GM18505 (cell line): Measurements from ENCODE around the gene PPM1L.

Experiments
- ATAC-seq: cut with Tn5 transposase; IDR thresholded peaks from one replicate; pipeline ENCODE4 v1.9.1; 2021; ENCODE audit not compliant: unreplicated experiment
- POLR2A ChIP-seq: IDR thresholded peaks from 4 replicates; pipeline ENCODE4 v1.6.1; 2011; ENCODE audit warnings: borderline replicate concordance; ENCODE audit not compliant: insufficient read depth, insufficient read length; ENCODE audit errors: extremely low read depth

PPM1L gene

DNA sequence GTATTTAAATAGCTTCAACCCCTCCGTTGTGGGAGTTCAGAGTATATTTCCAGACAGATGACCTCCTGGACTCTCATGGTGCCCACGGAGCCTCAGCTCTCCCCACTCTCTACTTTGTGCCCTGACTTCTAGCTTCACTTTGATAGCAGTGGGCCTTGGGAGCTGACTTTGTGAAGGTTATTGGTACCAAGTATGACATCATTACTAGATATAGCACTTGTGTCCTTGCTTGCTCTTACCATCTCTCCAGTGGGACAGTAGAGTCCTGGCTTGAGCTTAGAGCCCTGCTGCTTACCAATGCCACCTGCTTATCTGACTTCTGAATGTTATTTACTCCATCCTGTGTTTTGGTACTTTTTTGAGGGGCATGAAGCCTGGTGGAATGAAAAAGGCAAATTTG is 53.4 kb downstream of the PPM1L start:
- no peak for TF ChIP-seq POLR2A
- ATAC-seq: no peak

- no peak for ATAC-seq
- TF ChIP-seq POLR2A: no peak
These were observed 54.6 kb downstream of the PPM1L start for GRCh38 chr3:160810362-160811236.

- ATAC-seq: no peak
- no peak for TF ChIP-seq POLR2A
These were observed 55.2 kb downstream of the PPM1L start for GRCh38 chr3:160811237-160811548.

DNA sequence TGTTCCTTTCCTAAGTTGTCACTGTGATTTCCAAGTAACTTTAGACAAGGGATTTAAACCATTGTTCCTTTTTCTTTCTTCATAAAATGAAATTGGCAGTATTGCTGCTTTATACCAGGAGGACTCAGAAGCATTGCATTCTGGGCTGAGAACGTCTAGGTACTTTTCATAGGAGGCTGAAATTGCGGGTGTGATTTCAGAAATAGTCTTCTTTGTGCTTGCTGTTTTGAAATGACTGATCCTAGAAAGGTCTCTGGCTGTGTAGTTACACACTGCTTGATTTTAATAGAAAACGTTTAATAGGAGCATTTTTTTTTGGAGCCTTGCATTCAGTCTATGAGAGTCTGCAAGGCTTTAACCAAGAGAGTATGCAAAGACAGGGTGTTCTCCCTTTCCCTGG is 56.3 kb downstream of the PPM1L start:
- TF ChIP-seq POLR2A: no peak
- ATAC-seq: no peak

- no peak for ATAC-seq
- no peak for TF ChIP-seq POLR2A
These were observed 59.2 kb downstream of the PPM1L start for GRCh38 chr3:160815280-160815679.

GRCh38 chr3:160820022-160820421 is 64.0 kb downstream of the PPM1L start:
- ATAC-seq: no peak
- no peak for TF ChIP-seq POLR2A

DNA sequence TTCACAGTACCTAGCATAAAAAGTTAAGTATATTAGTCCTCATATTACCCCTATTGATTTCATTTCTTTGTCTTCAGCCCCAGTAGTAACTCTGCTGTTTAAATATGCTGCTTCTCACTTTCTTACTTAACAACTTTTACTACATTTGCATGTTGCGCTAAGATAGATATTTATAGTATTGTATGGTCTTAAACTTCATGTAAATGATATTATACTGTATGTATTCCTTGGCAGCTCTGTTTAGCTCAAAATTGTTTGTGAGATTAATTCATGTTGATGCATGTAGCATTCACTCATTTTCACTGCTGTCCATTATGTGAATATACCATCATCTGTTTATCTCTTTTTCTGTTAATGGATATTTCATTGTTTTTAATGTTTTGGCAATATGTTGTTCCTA is 64.4 kb downstream of the PPM1L start:
- no peak for TF ChIP-seq POLR2A
- ATAC-seq: no peak

GRCh38 chr3:160822936-160823335 is 66.9 kb downstream of the PPM1L start:
- no peak for TF ChIP-seq POLR2A

DNA sequence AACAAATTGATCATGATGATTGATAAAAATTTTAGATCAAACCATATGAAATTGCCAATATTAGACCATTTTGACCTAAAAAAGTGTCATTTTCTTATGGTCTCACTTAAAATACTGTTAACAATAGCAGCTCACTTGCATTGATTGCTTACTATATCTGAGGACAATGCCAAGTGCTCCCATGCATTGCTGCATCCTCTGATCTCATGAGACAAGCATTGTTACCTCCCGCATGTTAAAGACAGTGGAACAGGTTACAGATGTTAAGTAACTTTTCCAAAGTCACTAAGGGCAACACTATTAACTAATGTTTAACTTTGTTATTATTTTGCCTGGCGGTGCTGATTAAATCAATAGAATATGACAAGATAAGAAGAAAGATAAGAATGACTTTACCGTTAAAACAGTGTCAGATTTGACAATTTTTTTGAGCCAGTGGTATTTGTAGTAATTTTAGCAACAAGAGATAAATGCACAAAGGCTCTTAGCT is 69.3 kb downstream of the PPM1L start:
- ATAC-seq: no peak
- no peak for TF ChIP-seq POLR2A

More at GRCh38 chr3:160822936-160823335, 66.9 kb downstream of the PPM1L start:
- no peak for ATAC-seq

DNA sequence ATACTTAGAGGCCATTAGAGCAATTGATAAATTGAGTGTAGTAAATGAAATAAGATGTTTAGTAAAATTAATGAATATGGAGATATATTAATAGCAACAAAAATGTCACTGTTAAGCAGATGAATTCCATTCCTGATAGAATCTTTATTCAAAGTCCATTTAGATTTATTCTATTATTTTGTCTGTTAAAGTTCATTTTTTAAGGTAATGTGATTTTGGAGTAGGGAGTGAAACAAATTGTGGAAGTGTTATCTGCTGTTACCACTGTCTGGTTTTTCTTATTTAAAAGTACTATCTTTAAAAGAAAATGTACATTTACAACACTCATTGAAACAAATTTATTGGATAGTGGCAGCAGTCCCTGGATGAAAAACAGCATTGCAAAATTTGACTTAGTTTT is 70.4 kb downstream of the PPM1L start:
- ATAC-seq: no peak
- TF ChIP-seq POLR2A: no peak

- no peak for TF ChIP-seq POLR2A
- ATAC-seq: no peak
These were observed 71.0 kb downstream of the PPM1L start for GRCh38 chr3:160826991-160827390.

GRCh38 chr3:160827516-160827915 is 71.5 kb downstream of the PPM1L start:
- no peak for TF ChIP-seq POLR2A
- no peak for ATAC-seq

- TF ChIP-seq POLR2A: no peak
These were observed 72.8 kb downstream of the PPM1L start for GRCh38 chr3:160828880-160829279.

DNA sequence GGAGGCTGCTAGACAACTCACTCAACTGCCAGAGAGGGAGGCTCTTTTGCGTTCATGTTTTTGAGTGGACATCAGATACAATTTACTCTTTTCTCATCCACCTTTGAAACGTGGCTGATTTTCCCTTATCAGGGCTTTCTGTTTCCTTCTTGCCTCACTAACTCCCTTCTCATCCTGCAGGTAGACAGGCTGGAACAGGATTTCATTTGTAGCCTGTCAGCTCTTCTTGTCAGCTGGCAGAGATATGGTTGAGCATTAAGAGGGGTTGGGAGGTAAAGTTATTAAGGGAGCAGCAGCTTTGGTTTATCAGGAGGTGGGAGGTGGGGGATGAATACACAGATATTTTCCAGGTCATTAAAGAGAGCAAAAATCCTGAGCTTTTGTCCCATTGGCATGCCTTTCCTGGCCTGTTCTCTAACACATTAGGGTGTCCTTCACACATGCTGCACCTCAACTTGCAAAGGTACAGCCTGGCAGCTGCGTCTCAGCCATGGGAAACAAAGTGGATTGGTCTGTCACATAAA is 73.5 kb downstream of the PPM1L start:
- no peak for TF ChIP-seq POLR2A
- ATAC-seq: no peak

More at GRCh38 chr3:160828880-160829279, 72.8 kb downstream of the PPM1L start:
- no peak for ATAC-seq
